ENCODE measurements around the gene KRT17.
"Not testable (repeated sequence)": the region's sequence is repeated elsewhere in the genome, so short reads cannot be mapped to it uniquely, and the experiment has no call there.

The KRT17 gene

GRCh38 chr17:41633556-41634199, 9.3 kb upstream of the KRT17 start:
- no peak for DNase-seq (ENCODE audit: low spot score)

GRCh38 chr17:41632482-41633105, 8.2 kb upstream of the KRT17 start:
- no peak for DNase-seq (ENCODE audit: low spot score)

GRCh38 chr17:41631898-41632285, 7.5 kb upstream of the KRT17 start:
- no peak for DNase-seq (ENCODE audit: low spot score)

- DNase-seq (ENCODE audit: low spot score) = no peak
Observed at GRCh38 chr17:41631025-41631897, 6.9 kb upstream of the KRT17 start.

GRCh38 chr17:41629826-41630670, 5.7 kb upstream of the KRT17 start:
- no peak for DNase-seq (ENCODE audit: low spot score)

- DNase-seq (ENCODE audit: low spot score) = no peak
Observed at GRCh38 chr17:41629316-41629715, 4.9 kb upstream of the KRT17 start.

GRCh38 chr17:41628621-41629255, 4.4 kb upstream of the KRT17 start:
- DNase-seq (ENCODE audit: low spot score) = not testable (repeated sequence)

- not testable (repeated sequence) for DNase-seq (ENCODE audit: low spot score)
Observed at GRCh38 chr17:41628073-41628370, 3.6 kb upstream of the KRT17 start.

- no peak for DNase-seq (ENCODE audit: low spot score)
Observed at GRCh38 chr17:41627316-41628072, 3.1 kb upstream of the KRT17 start.

GRCh38 chr17:41626914-41627295, 2.5 kb upstream of the KRT17 start:
- not testable (repeated sequence) for DNase-seq (ENCODE audit: low spot score)

- not testable (repeated sequence) for DNase-seq (ENCODE audit: low spot score)
Observed at GRCh38 chr17:41626028-41626913, 1.9 kb upstream of the KRT17 start.

GRCh38 chr17:41625602-41626001, 1.2 kb upstream of the KRT17 start:
- no peak for DNase-seq (ENCODE audit: low spot score)

- not testable (repeated sequence) for DNase-seq (ENCODE audit: low spot score)
Observed at GRCh38 chr17:41623184-41623861, 1.1 kb downstream of the KRT17 start.

GRCh38 chr17:41622340-41623183, 1.8 kb downstream of the KRT17 start:
- DNase-seq (ENCODE audit: low spot score) = not testable (repeated sequence)

- no peak for DNase-seq (ENCODE audit: low spot score)
Observed at GRCh38 chr17:41621916-41622315, 2.5 kb downstream of the KRT17 start.

- DNase-seq (ENCODE audit: low spot score) = not testable (repeated sequence)
Observed at GRCh38 chr17:41621435-41621817, 2.9 kb downstream of the KRT17 start.

GRCh38 chr17:41620583-41621434, 3.6 kb downstream of the KRT17 start:
- no peak for DNase-seq (ENCODE audit: low spot score)

All from COLO829 (cell line).